ENCODE measurements around the gene WSCD2. TPM values are rescaled to one million over a fixed set of nuclear protein-coding genes. Genes with fewer than 3 reads are reported as not detected.

WSCD2 gene
- total RNA-seq, 1 experiment from 2014 or later = not detected

DNA sequence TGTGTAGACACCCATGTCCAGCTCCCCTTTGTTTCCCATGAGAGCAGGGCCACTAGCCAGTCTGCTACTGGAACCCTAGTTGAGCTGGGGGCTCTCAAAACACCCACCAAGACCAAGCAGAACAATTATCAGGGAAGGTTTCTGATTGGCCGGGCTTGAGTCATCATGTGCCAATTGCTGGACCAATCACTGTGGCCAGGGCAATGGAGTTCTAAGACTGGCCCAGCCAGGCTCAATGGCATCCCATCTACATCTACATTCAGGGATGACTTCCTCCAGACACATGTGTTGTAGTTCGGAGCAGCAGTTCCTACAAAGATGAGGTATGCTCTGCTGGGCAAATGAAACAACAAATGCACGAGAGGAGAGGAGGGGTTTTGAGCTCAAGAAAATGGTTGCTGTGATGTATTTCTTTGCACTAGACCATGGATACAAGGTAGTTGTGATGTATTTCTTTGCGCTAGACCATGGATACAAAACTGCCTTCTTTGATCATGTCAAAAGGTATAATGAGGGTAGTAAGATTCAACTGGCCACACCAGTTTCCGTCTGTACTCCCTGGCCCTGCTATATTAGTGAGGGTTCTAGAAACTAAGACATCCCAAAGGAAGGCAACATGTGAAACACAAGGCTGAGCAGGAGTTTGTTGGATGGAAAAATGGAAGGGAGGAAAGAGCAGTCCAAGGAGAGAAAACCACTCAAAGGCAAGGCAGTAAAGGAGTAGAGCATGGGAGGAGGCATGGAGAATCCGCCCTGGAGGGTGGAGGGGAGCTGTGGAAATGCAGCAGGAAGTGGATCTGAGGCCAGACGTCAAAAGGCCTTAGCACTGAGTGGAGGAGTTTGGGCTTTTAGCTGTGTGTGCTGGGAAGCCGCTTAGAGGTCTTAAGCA lies 8.9 kb upstream of the WSCD2 start:
- Mint-ChIP-seq H3K27me3 (ENCODE audit: insufficient read depth, unreplicated experiment) (no peaks in the 10 kb centered on the region), H3K4me1 (ENCODE audit: insufficient read depth, unreplicated experiment) (no peaks in the 10 kb centered on the region), H3K36me3 (ENCODE audit: insufficient read depth, unreplicated experiment) (no peaks in the 10 kb centered on the region), H3K9me3 (ENCODE audit: unreplicated experiment) (peaks cover 15% of the 10 kb centered on the region), H3K4me3 (ENCODE audit: unreplicated experiment) (no peak overlapping the region), H3K27ac (ENCODE audit: low read depth, unreplicated experiment) (no peak overlapping the region)
- CTCF ChIA-PET = interaction anchor here (0.6 kb wide), 2 partner anchors 62 to 145 kb away, joined by 3 read pairs; no protein-coding TSS in a partner anchor
- intact Hi-C loops (cut with micrococcal nuclease) = no loop called here
- TF ChIP-seq, protein P1, sequence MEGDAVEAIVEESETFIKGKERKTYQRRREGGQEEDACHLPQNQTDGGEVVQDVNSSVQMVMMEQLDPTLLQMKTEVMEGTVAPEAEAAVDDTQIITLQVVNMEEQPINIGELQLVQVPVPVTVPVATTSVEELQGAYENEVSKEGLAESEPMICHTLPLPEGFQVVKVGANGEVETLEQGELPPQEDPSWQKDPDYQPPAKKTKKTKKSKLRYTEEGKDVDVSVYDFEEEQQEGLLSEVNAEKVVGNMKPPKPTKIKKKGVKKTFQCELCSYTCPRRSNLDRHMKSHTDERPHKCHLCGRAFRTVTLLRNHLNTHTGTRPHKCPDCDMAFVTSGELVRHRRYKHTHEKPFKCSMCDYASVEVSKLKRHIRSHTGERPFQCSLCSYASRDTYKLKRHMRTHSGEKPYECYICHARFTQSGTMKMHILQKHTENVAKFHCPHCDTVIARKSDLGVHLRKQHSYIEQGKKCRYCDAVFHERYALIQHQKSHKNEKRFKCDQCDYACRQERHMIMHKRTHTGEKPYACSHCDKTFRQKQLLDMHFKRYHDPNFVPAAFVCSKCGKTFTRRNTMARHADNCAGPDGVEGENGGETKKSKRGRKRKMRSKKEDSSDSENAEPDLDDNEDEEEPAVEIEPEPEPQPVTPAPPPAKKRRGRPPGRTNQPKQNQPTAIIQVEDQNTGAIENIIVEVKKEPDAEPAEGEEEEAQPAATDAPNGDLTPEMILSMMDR (IDR thresholded peaks at IDR 0.05; ENCODE audit: unreplicated experiment) = no peak
- no peak for DNase-seq (ENCODE audit: unreplicated experiment)
- POLR2A ChIA-PET = no interaction called here
- BruUV-seq (replicated peaks) = no TSS peak

DNA sequence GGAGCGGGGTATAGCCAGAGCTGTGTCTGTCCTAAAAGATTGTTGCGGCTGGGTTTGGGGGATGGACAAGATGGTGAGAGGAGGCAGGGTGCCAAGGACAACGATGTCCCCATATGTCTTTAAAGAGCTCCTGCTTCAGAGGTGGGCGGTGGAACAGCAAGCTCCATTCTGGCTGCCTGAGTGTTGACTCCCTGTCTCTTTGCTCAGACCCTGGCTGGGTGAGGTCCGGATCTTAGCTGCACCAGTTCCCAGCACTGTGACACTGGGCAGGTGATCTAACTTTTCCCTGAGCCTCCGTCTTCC lies 8.3 kb upstream of the WSCD2 start:
- no peak for DNase-seq (ENCODE audit: unreplicated experiment)
- no peaks in the 10 kb centered on the region for H3K27me3 Mint-ChIP-seq (ENCODE audit: insufficient read depth, unreplicated experiment)
- no peak overlapping the region for H3K4me3 Mint-ChIP-seq (ENCODE audit: unreplicated experiment)
- ChIA-PET POLR2A (no interaction called here), CTCF (interaction anchor here (0.6 kb wide), 1 partner anchor 62 kb away, joined by 3 read pairs; no protein-coding TSS in a partner anchor)
- no peak overlapping the region for H3K27ac Mint-ChIP-seq (ENCODE audit: low read depth, unreplicated experiment)
- intact Hi-C loops (cut with micrococcal nuclease) = no loop called here
- H3K4me1 Mint-ChIP-seq (ENCODE audit: insufficient read depth, unreplicated experiment) = no peaks in the 10 kb centered on the region
- TF ChIP-seq, protein P1 (IDR thresholded peaks at IDR 0.05; ENCODE audit: unreplicated experiment) = no peak
- BruUV-seq (replicated peaks) = no TSS peak
- H3K36me3 Mint-ChIP-seq (ENCODE audit: insufficient read depth, unreplicated experiment) = no peaks in the 10 kb centered on the region
- peaks cover 15% of the 10 kb centered on the region for H3K9me3 Mint-ChIP-seq (ENCODE audit: unreplicated experiment)

DNA sequence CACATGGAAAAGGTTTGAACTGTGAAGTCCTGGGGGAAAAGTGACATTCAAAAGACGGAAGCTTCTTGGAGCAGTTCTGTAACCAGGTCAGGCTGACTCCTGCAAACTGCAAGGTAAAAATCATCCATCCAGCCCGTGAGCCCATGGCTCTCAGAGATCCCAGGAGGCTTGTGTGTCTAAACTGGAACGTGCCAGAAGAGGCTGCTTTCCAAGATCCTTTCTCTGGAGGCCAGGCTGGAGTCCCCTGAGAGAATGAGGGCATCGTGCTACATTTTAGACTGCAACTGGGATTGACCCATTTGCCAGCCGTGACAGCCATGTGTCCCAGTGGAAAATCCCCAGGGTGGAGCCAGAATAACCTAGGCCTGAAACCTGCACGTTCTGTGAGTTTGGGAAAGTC lies 7.8 kb upstream of the WSCD2 start:
- peaks cover 15% of the 10 kb centered on the region for H3K9me3 Mint-ChIP-seq (ENCODE audit: unreplicated experiment)
- BruUV-seq (replicated peaks) = no TSS peak
- no peaks in the 10 kb centered on the region for H3K4me1 Mint-ChIP-seq (ENCODE audit: insufficient read depth, unreplicated experiment)
- no peaks in the 10 kb centered on the region for H3K27me3 Mint-ChIP-seq (ENCODE audit: insufficient read depth, unreplicated experiment)
- no peak for DNase-seq (ENCODE audit: unreplicated experiment)
- POLR2A ChIA-PET = no interaction called here
- intact Hi-C loops (cut with micrococcal nuclease) = no loop called here
- CTCF ChIA-PET = interaction anchor here (0.6 kb wide), 1 partner anchor 63 kb away, joined by 3 read pairs; no protein-coding TSS in a partner anchor
- H3K27ac Mint-ChIP-seq (ENCODE audit: low read depth, unreplicated experiment) = no peak overlapping the region
- no peak overlapping the region for H3K4me3 Mint-ChIP-seq (ENCODE audit: unreplicated experiment)
- no peaks in the 10 kb centered on the region for H3K36me3 Mint-ChIP-seq (ENCODE audit: insufficient read depth, unreplicated experiment)
- TF ChIP-seq, protein P1 (IDR thresholded peaks at IDR 0.05; ENCODE audit: unreplicated experiment) = no peak

DNA sequence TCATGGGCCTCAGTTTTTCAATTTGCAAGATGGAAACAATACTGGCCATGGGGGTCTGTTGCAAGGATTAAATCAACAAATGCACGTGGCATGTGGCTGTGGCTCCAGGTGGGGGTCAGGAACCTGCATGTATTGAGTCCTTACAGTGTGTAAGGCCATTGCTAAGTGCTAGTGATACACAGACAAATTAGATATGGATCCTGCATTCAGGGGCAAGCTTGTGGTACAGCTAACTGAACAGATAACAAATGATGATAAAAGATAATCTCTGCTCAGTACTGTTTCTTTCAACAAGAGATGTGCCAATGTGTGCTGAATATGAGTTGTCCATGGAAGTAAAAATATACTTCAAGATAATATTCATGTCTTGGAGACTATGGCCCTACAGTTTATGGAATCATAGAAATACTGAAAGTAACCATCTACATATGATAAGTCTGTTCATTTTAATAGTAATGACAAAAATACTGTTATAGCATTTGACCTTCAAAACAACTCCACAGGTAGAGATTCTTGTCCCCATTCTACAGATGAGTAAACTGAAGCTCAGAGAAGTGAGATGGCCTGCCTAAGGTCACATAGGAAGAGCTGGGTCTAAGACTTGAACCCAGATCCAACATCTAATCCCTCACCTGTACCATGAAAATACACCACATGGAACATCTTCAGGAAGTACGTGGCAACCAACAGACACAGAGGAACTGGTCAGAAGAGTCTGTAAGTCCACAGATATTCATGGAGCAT lies 7.2 kb upstream of the WSCD2 start:
- Mint-ChIP-seq H3K27me3 (ENCODE audit: insufficient read depth, unreplicated experiment) (peaks cover 4% of the 10 kb centered on the region), H3K9me3 (ENCODE audit: unreplicated experiment) (peaks cover 15% of the 10 kb centered on the region), H3K4me3 (ENCODE audit: unreplicated experiment) (no peak overlapping the region), H3K36me3 (ENCODE audit: insufficient read depth, unreplicated experiment) (no peaks in the 10 kb centered on the region), H3K27ac (ENCODE audit: low read depth, unreplicated experiment) (no peak overlapping the region), H3K4me1 (ENCODE audit: insufficient read depth, unreplicated experiment) (no peaks in the 10 kb centered on the region)
- no TSS peak for BruUV-seq (replicated peaks)
- DNase-seq (ENCODE audit: unreplicated experiment) = no peak
- ChIA-PET CTCF (no interaction called here), POLR2A (no interaction called here)
- TF ChIP-seq, protein P1 (IDR thresholded peaks at IDR 0.05; ENCODE audit: unreplicated experiment) = no peak
- intact Hi-C loops (cut with micrococcal nuclease) = no loop called here

Data from MCF 10A (cell line).